GOT3 (cell line): ENCODE data around the gene PRDX6.
"Not testable (repeated sequence)": the region's sequence is repeated elsewhere in the genome, so short reads cannot be mapped to it uniquely, and the experiment has no call there.

ENCODE experiments used
- DNase-seq: peaks from one replicate; lab custom pipeline; 2025; ENCODE audit warnings: mixed read lengths; lab: John Stamatoyannopoulos, UW

Gene PRDX6

GRCh38 chr1:173477286-173478093, at the start of gene PRDX6:
Gene PRDX6, plus strand, starts transcription at chr1:173477335. Its CDS starts 63 bp downstream, at chr1:173477398.
- DNase-seq = peak; percentile 99

GRCh38 chr1:173429471-173430402, 47.4 kb upstream of the PRDX6 start:
- peak; percentile 90 for DNase-seq

GRCh38 chr1:173430677-173431303, 46.3 kb upstream of the PRDX6 start:
- no peak for DNase-seq

- DNase-seq = peak; percentile 96
Observed at GRCh38 chr1:173431304-173432045, 45.7 kb upstream of the PRDX6 start.

GRCh38 chr1:173432331-173432730, 44.8 kb upstream of the PRDX6 start:
- no peak for DNase-seq

GRCh38 chr1:173433751-173434326, 43.3 kb upstream of the PRDX6 start:
- DNase-seq = no peak

- no peak for DNase-seq
Observed at GRCh38 chr1:173436841-173437428, 40.2 kb upstream of the PRDX6 start.

GRCh38 chr1:173438675-173439074, 38.5 kb upstream of the PRDX6 start:
- no peak for DNase-seq

- DNase-seq = no peak
Observed at GRCh38 chr1:173440430-173440829, 36.7 kb upstream of the PRDX6 start.

GRCh38 chr1:173444757-173445156, 32.4 kb upstream of the PRDX6 start:
- DNase-seq = no peak

- no peak for DNase-seq
Observed at GRCh38 chr1:173445164-173445563, 32.0 kb upstream of the PRDX6 start.

- DNase-seq = no peak
Observed at GRCh38 chr1:173445656-173446055, 31.5 kb upstream of the PRDX6 start.

GRCh38 chr1:173447224-173447623, 29.9 kb upstream of the PRDX6 start:
- no peak for DNase-seq

GRCh38 chr1:173448945-173449344, 28.2 kb upstream of the PRDX6 start:
- no peak for DNase-seq

GRCh38 chr1:173451981-173452380, 25.2 kb upstream of the PRDX6 start:
- DNase-seq = no peak

GRCh38 chr1:173453982-173454381, 23.2 kb upstream of the PRDX6 start:
- DNase-seq = no peak

- DNase-seq = no peak
Observed at GRCh38 chr1:173454966-173455524, 22.1 kb upstream of the PRDX6 start.

GRCh38 chr1:173459885-173460284, 17.2 kb upstream of the PRDX6 start:
- DNase-seq = no peak

- DNase-seq = not testable (repeated sequence)
Observed at GRCh38 chr1:173462666-173463065, 14.5 kb upstream of the PRDX6 start.

- DNase-seq = not testable (repeated sequence)
Observed at GRCh38 chr1:173464185-173464584, 12.9 kb upstream of the PRDX6 start.

- no peak for DNase-seq
Observed at GRCh38 chr1:173467426-173467825, 9.7 kb upstream of the PRDX6 start.
